Neuronal stem cell (in vitro differentiated cells): ENCODE data around the gene TRAF3.
A peak's percentile ranks its signal among the peaks of the same experiment; 100 is the strongest.

Source experiments
- DNase-seq: peaks from one replicate; pipeline ENCODE4 v3.0.0-alpha.2; 2013; ENCODE audit warnings: low spot score
- H2AFZ ChIP-seq: one replicate; pipeline ENCODE4 v1.6.1; 2013; ENCODE audit warnings: mild to moderate bottlenecking, low read length, inconsistent platforms
- H2AK5ac ChIP-seq: 2 replicates; pipeline ENCODE4 v1.6.1; 2013; ENCODE audit warnings: low read depth, mild to moderate bottlenecking, inconsistent platforms, low read length, moderate library complexity, mixed read lengths
- H2BK120ac ChIP-seq: 2 replicates; pipeline ENCODE4 v1.6.1; 2013; ENCODE audit warnings: low read depth, mild to moderate bottlenecking, inconsistent platforms, low read length, moderate library complexity, mixed read lengths
- H2BK12ac ChIP-seq: one replicate; pipeline ENCODE4 v1.6.1; 2013; ENCODE audit warnings: low read length, inconsistent platforms
- H2BK15ac ChIP-seq: 2 replicates; pipeline ENCODE4 v1.6.1; 2013; ENCODE audit warnings: mild to moderate bottlenecking, low read length, inconsistent platforms, mixed read lengths
- H2BK5ac ChIP-seq: one replicate; pipeline ENCODE4 v1.6.1; 2013; ENCODE audit warnings: inconsistent platforms, mild to moderate bottlenecking, low read length, moderate library complexity
- H3K14ac ChIP-seq: one replicate; pipeline ENCODE4 v1.6.1; 2013; ENCODE audit warnings: low read length, inconsistent platforms
- H3K18ac ChIP-seq: 2 replicates; pipeline ENCODE4 v1.6.1; 2013; ENCODE audit warnings: low read length, inconsistent platforms
- H3K23ac ChIP-seq: 2 replicates; pipeline ENCODE4 v1.6.1; 2013; ENCODE audit warnings: low read depth, mild to moderate bottlenecking, mixed read lengths, low read length, inconsistent platforms; ENCODE audit not compliant: poor library complexity
- H3K27ac ChIP-seq: replicated peaks from 3 replicates; pipeline ENCODE4 v1.5.1; 2013; ENCODE audit warnings: low read length, inconsistent platforms
- H3K27me3 ChIP-seq, 3 experiments: 2 replicates each; pipeline ENCODE4 v1.6.1; 2013; ENCODE audit warnings: low read length in 3 of 3, mild to moderate bottlenecking in 2 of 3, inconsistent platforms in 1 of 3, low read depth in 1 of 3, mixed read lengths in 1 of 3, moderate library complexity in 1 of 3; ENCODE audit not compliant: control insufficient read depth in 3 of 3, insufficient read depth in 3 of 3
- H3K36me3 ChIP-seq, 2 donors: replicated peaks in 1 of 2; 2 replicates each; pipeline ENCODE4 v1.6.1; 2013; ENCODE audit warnings: low read length in 2 of 2; ENCODE audit not compliant: control insufficient read depth in 2 of 2, insufficient read depth in 2 of 2
- H3K4ac ChIP-seq: 2 replicates; pipeline ENCODE4 v1.6.1; 2013; ENCODE audit warnings: inconsistent platforms, mild to moderate bottlenecking, low read length, moderate library complexity
- H3K4me1 ChIP-seq, 2 donors: 1 replicate in 1 of 2; 2 replicates in 1 of 2; pipeline ENCODE4 v1.6.1; 2013; ENCODE audit warnings: low read length in 2 of 2, low read depth in 1 of 2; ENCODE audit not compliant: control insufficient read depth in 2 of 2, insufficient read depth in 1 of 2
- H3K4me2 ChIP-seq: one replicate; pipeline ENCODE4 v1.6.1; 2013; ENCODE audit warnings: mild to moderate bottlenecking, low read length, inconsistent platforms; ENCODE audit not compliant: insufficient read depth, poor library complexity, severe bottlenecking
- H3K4me3 ChIP-seq, 2 donors: 2 replicates each; pipeline ENCODE4 v1.5.1; 2013; ENCODE audit warnings: low read length in 2 of 2, mild to moderate bottlenecking in 2 of 2, inconsistent platforms in 1 of 2, moderate library complexity in 1 of 2
- H3K79me1 ChIP-seq: one replicate; pipeline ENCODE4 v1.6.1; 2013; ENCODE audit warnings: low read depth, mild to moderate bottlenecking, inconsistent platforms, low read length, moderate library complexity
- H3K9ac ChIP-seq: one replicate; pipeline ENCODE4 v1.6.1; 2013; ENCODE audit warnings: mild to moderate bottlenecking, low read depth, low read length, inconsistent platforms; ENCODE audit not compliant: poor library complexity
- H3K9me3 ChIP-seq, 2 donors: replicated peaks in 1 of 2; 2 replicates each; pipeline versions ENCODE3 to v1.6.1; 2013; ENCODE audit warnings: low read length in 2 of 2, mild to moderate bottlenecking in 2 of 2, inconsistent platforms in 1 of 2, low read depth in 1 of 2, mixed read lengths in 1 of 2, moderate library complexity in 1 of 2; ENCODE audit not compliant: control insufficient read depth in 2 of 2, insufficient read depth in 1 of 2
- H4K8ac ChIP-seq: one replicate; pipeline ENCODE4 v1.6.1; 2013; ENCODE audit warnings: low read depth, mild to moderate bottlenecking, inconsistent platforms, low read length, moderate library complexity
- H4K91ac ChIP-seq: one replicate; pipeline ENCODE4 v1.6.1; 2013; ENCODE audit warnings: low read length, low read depth, mild to moderate bottlenecking, inconsistent platforms; ENCODE audit not compliant: poor library complexity
- WGBS, 2 donors: extraction: QIAGEN DNeasy Blood & Tissue Kit; methylation state at CpG; one replicate each; pipeline ENCODE4 v1.1.7; 2013; ENCODE audit warnings: missing lambda C conversion rate in 2 of 2, mixed read lengths in 1 of 2; ENCODE audit not compliant: insufficient read length in 2 of 2, insufficient replicate concordance in 1 of 2; ENCODE audit errors: extremely low coverage in 2 of 2; 5-methylcytosine and 5-hydroxymethylcytosine counted together

The TRAF3 gene

DNA sequence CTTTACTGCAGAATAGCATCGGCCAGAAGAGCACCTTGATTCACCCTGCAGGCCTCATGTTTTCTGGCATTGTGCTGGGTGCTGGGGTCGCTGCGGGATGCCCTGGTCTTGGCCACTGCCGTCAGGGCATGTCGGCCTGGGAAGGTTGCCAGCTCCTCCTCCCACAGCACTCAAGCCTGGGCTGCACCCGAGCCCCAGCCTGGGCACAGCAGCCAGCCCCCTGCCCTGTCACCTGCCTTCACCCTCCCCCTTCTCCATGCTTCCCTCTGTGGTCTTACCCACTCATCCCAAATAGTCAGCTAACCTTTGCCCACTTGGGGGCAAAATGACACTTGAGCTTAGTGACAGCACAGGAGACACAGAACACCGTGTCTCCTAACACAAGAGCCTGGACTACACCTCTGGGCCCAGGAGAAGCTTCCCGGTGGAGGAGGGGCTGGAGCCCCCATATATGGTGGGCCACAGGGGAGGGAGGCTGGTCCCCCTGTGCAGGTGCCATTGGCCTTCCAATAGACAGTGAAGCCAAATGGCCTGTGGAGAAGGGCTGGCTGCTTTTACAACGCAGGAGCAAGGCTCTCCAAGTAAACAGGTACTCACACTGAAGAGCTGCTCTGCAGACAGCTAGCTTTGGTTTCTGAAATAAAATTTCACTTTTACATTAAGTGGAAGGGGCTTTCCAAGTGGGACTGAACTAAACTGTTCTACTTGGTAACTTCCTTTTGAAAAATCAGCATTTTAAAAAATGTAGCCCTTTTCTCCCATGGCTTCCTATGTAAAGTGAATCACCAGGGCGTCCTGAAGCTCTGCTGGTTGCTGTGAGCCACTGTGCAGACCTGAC is 94.0 kb downstream of the TRAF3 start:
- Histone ChIP-seq H3K14ac (no peak overlapping the region), H3K4me3 (peak overlapping the region in 1 of 2 donors; percentile 22), H3K9me3 (peaks cover 0 to 1% of the 10 kb centered on the region in 2 donors), H4K91ac (no peak overlapping the region), H2BK15ac (no peak overlapping the region), H2BK12ac (no peak overlapping the region), H2BK120ac (no peak overlapping the region), H4K8ac (peak overlapping the region; percentile 24), H3K9ac (peak overlapping the region; percentile 78), H3K36me3 (peaks cover 9 to 49% of the 10 kb centered on the region in 2 donors), H2AK5ac (no peak overlapping the region), H2AFZ (no peak overlapping the region), H3K23ac (peak overlapping the region; percentile 16), H2BK5ac (no peak overlapping the region), H3K79me1 (no peaks in the 10 kb centered on the region), H3K4me1 (no peaks in the 10 kb centered on the region), H3K27ac (no peak overlapping the region), H3K27me3 (no peaks in the 10 kb centered on the region), H3K4me2 (no peak overlapping the region), H3K4ac (no peak overlapping the region), H3K18ac (no peak overlapping the region)
- WGBS, 2 donors, result no CpG with 5 or more reads among the region's 10 CpGs
- DNase-seq, result no peak

DNA sequence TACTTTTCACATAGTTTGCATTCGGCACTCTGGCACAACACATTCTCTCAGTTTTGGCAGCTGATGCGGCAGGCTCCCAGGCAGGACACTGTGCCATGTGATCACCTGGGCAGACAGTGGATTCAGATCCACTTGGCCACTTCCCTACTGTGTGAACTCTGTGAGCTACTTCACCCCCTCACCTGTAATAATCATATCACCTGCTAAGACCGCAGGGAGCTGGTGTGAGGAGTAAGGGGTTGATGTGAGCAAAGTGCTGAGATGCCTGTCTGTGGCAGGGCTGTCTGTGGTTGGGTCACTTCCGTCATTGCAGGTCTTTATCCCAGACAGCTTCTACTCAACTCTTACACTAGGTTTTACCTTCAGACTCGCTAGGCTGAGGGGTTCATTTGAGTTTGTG is 94.8 kb downstream of the TRAF3 start:
- H4K91ac ChIP-seq, result no peak overlapping the region
- no CpG with 5 or more reads among the region's 5 CpGs for WGBS, 2 donors
- H2AK5ac ChIP-seq, result no peak overlapping the region
- H4K8ac ChIP-seq, result no peak overlapping the region
- no peak overlapping the region for H3K4ac ChIP-seq
- H3K36me3 ChIP-seq, result peaks cover 16 to 57% of the 10 kb centered on the region in 2 donors
- H3K4me2 ChIP-seq, result no peak overlapping the region
- no peaks in the 10 kb centered on the region for H3K79me1 ChIP-seq
- H3K23ac ChIP-seq, result no peak overlapping the region
- no peak overlapping the region for H2BK5ac ChIP-seq
- H3K9ac ChIP-seq, result no peak overlapping the region
- H2BK15ac ChIP-seq, result no peak overlapping the region
- no peaks in the 10 kb centered on the region for H3K4me1 ChIP-seq
- no peak overlapping the region for H3K4me3 ChIP-seq
- H3K27me3 ChIP-seq, result no peaks in the 10 kb centered on the region
- no peak overlapping the region for H3K27ac ChIP-seq
- no peak overlapping the region for H3K14ac ChIP-seq
- peaks cover 0 to 1% of the 10 kb centered on the region in 2 donors for H3K9me3 ChIP-seq
- no peak for DNase-seq
- no peak overlapping the region for H3K18ac ChIP-seq
- no peak overlapping the region for H2BK12ac ChIP-seq
- no peak overlapping the region for H2BK120ac ChIP-seq
- H2AFZ ChIP-seq, result no peak overlapping the region

- no peaks in the 10 kb centered on the region for H3K79me1 ChIP-seq
- DNase-seq, result no peak
- no peak overlapping the region for H3K14ac ChIP-seq
- H3K9ac ChIP-seq, result no peak overlapping the region
- H3K9me3 ChIP-seq, result peaks cover 0 to 1% of the 10 kb centered on the region in 2 donors
- H2BK120ac ChIP-seq, result no peak overlapping the region
- no peaks in the 10 kb centered on the region for H3K4me1 ChIP-seq
- H2BK15ac ChIP-seq, result no peak overlapping the region
- no peak overlapping the region for H3K4ac ChIP-seq
- H3K4me2 ChIP-seq, result no peak overlapping the region
- no CpG with 5 or more reads among the region's 7 CpGs for WGBS, 2 donors
- no peaks in the 10 kb centered on the region for H3K27me3 ChIP-seq
- H3K4me3 ChIP-seq, result no peak overlapping the region
- H2AFZ ChIP-seq, result no peak overlapping the region
- H2BK5ac ChIP-seq, result no peak overlapping the region
- no peak overlapping the region for H3K27ac ChIP-seq
- no peak overlapping the region for H2BK12ac ChIP-seq
- peaks cover 17 to 68% of the 10 kb centered on the region in 2 donors for H3K36me3 ChIP-seq
- no peak overlapping the region for H3K18ac ChIP-seq
- no peak overlapping the region for H4K91ac ChIP-seq
- no peak overlapping the region for H4K8ac ChIP-seq
- H3K23ac ChIP-seq, result no peak overlapping the region
- no peak overlapping the region for H2AK5ac ChIP-seq
Observed at GRCh38 chr14:102873131-102873530, 95.9 kb downstream of the TRAF3 start.

GRCh38 chr14:102873546-102874061 is 96.4 kb downstream of the TRAF3 start:
- Histone ChIP-seq H3K4me1 (no peaks in the 10 kb centered on the region), H3K27ac (no peak overlapping the region), H3K27me3 (no peaks in the 10 kb centered on the region), H3K18ac (no peak overlapping the region), H2AK5ac (no peak overlapping the region), H3K14ac (no peak overlapping the region), H3K4ac (no peak overlapping the region), H2BK5ac (no peak overlapping the region), H3K79me1 (no peaks in the 10 kb centered on the region), H2AFZ (no peak overlapping the region), H3K4me3 (no peak overlapping the region), H4K8ac (no peak overlapping the region), H4K91ac (no peak overlapping the region), H2BK120ac (no peak overlapping the region), H3K36me3 (peaks cover 18 to 68% of the 10 kb centered on the region in 2 donors), H3K9me3 (peaks cover 0 to 1% of the 10 kb centered on the region in 2 donors), H3K9ac (no peak overlapping the region), H2BK15ac (no peak overlapping the region), H3K4me2 (no peak overlapping the region), H2BK12ac (no peak overlapping the region), H3K23ac (no peak overlapping the region)
- no CpG with 5 or more reads among the region's 7 CpGs for WGBS, 2 donors
- DNase-seq, result no peak
